Measurements from ENCODE around the gene GYG2.
"Not testable (repeated sequence)": the region's sequence is repeated elsewhere in the genome, so short reads cannot be mapped to it uniquely, and the experiment has no call there.

GYG2 gene

DNA sequence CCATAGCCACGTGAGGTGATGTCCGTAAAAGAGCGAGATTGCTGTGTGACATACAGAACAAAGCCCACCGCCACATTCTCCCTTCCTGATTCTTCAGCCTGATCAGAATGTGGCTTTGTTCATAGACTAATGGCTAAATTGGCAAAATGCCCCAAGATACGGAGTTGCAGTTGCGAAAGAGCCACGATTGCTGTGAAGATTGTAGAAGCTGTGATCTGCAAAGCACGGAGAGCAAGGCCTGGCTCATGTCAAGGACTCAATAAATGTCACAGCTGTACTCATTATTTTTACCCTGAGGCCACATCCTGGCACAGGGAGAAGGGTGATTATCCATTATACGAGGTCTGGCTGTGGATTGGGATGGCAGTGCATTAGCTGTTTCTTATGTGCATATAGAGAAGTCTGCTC lies 66.2 kb downstream of the GYG2 start (continued):
- TF ChIP-seq ZNF8 (CRISPR knock-in tag; IDR thresholded peaks at IDR 0.05) (no peak), ZFP30 (CRISPR knock-in tag; IDR thresholded peaks at IDR 0.05) (no peak)
- TF ChIP-seq, protein P1, sequence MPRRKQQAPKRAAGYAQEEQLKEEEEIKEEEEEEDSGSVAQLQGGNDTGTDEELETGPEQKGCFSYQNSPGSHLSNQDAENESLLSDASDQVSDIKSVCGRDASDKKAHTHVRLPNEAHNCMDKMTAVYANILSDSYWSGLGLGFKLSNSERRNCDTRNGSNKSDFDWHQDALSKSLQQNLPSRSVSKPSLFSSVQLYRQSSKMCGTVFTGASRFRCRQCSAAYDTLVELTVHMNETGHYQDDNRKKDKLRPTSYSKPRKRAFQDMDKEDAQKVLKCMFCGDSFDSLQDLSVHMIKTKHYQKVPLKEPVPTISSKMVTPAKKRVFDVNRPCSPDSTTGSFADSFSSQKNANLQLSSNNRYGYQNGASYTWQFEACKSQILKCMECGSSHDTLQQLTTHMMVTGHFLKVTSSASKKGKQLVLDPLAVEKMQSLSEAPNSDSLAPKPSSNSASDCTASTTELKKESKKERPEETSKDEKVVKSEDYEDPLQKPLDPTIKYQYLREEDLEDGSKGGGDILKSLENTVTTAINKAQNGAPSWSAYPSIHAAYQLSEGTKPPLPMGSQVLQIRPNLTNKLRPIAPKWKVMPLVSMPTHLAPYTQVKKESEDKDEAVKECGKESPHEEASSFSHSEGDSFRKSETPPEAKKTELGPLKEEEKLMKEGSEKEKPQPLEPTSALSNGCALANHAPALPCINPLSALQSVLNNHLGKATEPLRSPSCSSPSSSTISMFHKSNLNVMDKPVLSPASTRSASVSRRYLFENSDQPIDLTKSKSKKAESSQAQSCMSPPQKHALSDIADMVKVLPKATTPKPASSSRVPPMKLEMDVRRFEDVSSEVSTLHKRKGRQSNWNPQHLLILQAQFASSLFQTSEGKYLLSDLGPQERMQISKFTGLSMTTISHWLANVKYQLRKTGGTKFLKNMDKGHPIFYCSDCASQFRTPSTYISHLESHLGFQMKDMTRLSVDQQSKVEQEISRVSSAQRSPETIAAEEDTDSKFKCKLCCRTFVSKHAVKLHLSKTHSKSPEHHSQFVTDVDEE (CRISPR knock-in tag; IDR thresholded peaks at IDR 0.05) = peak; percentile 93

DNA sequence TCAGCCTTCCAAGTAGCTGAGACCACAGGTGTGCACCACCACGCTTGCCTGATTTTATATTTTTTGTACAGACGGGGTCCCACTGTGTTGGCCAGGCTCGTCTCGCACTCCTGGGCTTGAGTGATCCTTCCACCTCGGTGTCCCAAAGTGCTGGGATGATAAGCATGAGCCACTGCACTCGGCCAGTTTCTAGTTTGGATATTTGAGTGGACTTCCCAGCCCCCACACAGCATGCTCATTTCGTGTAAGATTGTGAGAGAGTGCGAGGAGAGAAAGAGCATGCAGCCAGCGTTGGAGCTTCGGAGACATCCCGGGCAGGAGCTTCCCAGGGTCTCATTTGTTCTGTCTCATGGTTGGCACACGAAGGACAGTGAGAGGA lies 68.6 kb downstream of the GYG2 start:
- ATAC-seq = no peak
- TF ChIP-seq TOX (CRISPR knock-in tag; IDR thresholded peaks at IDR 0.05; ENCODE audit: borderline replicate concordance) (no peak), SNAI2 (CRISPR knock-in tag; IDR thresholded peaks at IDR 0.05) (no peak), ESRRG (CRISPR knock-in tag; IDR thresholded peaks at IDR 0.05) (no peak), RARB (CRISPR knock-in tag; IDR thresholded peaks at IDR 0.05) (no peak), ARNTL (CRISPR knock-in tag; IDR thresholded peaks at IDR 0.05; ENCODE audit: borderline replicate concordance, low read depth) (no peak), CSDC2 (CRISPR knock-in tag; IDR thresholded peaks at IDR 0.05) (no peak), BACH2 (CRISPR knock-in tag; IDR thresholded peaks at IDR 0.05; ENCODE audit: borderline replicate concordance) (no peak), TCF4 (CRISPR knock-in tag; IDR thresholded peaks at IDR 0.05; ENCODE audit: borderline replicate concordance) (no peak), ZFP30 (CRISPR knock-in tag; IDR thresholded peaks at IDR 0.05) (no peak), CSRNP3 (CRISPR knock-in tag; IDR thresholded peaks at IDR 0.05) (no peak), ZNF70 (CRISPR knock-in tag; IDR thresholded peaks at IDR 0.05) (no peak), ZC3H10 (CRISPR knock-in tag; IDR thresholded peaks at IDR 0.05) (no peak), ISL1 (CRISPR knock-in tag; IDR thresholded peaks at IDR 0.05) (no peak)
- TF ChIP-seq, protein P1 (CRISPR knock-in tag; IDR thresholded peaks at IDR 0.05) = no peak

DNA sequence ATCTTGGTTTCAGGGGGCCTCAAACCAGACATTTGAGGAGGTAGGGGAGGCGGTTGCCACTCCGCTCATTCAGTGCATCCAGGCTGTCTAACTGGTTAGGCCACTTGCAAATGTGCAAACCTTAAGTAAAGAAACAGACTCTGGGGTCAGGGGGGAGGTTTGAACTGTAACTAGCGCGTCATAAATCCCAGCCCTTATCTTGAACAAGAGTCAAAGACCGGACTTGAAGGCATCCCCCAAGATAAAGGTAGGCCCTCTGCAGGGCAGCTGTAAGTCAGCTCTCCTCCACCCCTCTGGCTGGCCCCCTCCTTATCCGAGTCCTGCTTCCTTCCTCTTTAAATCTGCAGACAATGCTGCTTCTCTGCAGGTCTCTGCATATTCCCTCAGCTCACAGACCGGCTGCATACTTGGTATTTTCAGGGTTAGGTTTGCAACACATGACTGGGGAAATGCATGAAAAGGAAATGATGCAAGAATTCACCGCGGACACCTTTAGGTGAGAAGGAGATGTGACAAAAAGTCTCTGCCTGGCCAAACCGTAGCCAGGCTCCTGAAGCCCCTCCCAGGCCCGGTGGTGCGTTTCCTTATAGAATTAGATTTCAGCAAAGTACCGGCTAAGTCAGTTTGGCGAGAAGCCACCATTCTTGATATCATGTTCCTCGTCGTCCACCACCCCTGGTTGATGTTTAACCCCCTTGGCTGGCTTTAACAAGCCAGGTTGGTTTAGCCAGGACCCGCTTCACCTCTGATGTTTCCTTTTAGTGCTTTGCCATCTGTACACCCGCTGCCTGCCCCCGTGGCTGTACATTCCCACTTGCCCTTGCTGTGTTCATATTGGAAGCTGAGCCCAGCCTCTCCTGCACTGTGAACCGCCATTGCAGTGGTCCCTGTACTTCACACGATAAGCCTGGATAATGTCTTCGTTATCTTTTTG lies 69.2 kb downstream of the GYG2 start:
- not testable (repeated sequence) for ATAC-seq

GRCh38 chrX:2898846-2899512 lies 70.2 kb downstream of the GYG2 start:
- TF ChIP-seq, protein P2, sequence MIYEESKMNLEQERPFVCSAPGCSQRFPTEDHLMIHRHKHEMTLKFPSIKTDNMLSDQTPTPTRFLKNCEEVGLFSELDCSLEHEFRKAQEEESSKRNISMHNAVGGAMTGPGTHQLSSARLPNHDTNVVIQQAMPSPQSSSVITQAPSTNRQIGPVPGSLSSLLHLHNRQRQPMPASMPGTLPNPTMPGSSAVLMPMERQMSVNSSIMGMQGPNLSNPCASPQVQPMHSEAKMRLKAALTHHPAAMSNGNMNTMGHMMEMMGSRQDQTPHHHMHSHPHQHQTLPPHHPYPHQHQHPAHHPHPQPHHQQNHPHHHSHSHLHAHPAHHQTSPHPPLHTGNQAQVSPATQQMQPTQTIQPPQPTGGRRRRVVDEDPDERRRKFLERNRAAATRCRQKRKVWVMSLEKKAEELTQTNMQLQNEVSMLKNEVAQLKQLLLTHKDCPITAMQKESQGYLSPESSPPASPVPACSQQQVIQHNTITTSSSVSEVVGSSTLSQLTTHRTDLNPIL (CRISPR knock-in tag; IDR thresholded peaks at IDR 0.05; ENCODE audit: low read depth) = no peak
- TF ChIP-seq CSRNP3 (CRISPR knock-in tag; IDR thresholded peaks at IDR 0.05) = no peak
- no peak for TF ChIP-seq ISL1 (CRISPR knock-in tag; IDR thresholded peaks at IDR 0.05)
- no peak for ATAC-seq
